ENCODE results near the gene NDUFA8.
A peak's percentile ranks its signal among the peaks of the same experiment; 100 is the strongest.

NDUFA8 gene

DNA sequence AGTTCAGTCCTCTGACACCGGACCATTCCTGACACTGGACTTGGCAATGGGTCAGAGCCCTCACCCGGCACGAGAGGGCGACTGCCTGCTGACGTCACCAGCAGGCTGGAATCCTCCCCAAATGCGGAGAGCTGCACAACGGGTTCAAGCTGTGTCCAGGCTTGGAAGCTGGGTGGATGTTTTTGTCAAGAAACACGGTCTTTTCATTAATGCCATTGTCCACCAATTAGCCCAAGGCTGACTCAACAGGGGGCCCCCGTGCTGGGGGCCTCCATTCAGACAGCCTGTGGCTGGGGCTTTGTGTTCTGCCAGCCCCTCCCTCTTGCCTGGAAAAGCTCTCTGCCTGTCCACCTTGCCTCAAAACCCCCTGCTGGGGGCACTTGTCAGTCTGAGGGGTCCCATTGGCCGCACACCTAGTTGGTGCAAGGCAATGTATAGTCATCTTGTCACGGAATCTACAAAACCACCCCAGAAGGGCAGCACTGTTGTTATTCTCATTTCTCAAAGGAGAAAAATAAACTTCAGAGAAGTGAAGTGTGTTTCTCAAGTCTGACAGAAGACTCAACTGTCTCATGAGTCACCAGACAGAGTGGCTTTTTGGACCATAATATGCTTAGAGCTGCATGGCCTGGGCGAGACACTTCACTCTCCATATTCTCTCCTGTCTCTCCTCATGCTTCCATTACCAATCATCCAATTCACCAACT, 24.6 kb downstream of the NDUFA8 start:
- DNase-seq: no peak

DNA sequence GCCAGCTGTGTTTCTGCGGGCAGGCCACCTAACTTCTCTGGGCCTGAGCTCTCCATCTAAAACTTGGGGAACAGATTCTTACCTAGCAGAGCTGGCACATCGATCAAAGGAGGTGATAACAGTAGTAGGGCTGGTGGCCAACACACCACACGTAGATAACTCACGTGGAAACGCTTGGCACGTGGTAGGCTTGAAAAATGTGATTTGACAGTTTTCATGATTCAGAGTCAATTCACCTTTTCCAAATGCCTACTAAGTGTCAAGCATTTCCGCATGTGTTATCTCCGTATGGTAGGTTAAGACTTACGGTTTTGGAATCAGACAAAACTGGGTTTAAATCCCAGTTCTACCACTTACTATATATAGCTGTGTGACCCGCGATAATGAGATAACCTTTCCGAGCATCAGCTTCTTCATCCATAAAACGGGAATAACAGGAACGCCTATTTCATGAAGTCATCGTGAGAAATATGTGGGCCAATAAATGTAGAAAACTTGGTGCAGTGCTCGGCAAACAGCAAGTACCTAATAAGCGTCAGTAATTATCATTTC, 25.5 kb downstream of the NDUFA8 start:
- DNase-seq: no peak

DNA sequence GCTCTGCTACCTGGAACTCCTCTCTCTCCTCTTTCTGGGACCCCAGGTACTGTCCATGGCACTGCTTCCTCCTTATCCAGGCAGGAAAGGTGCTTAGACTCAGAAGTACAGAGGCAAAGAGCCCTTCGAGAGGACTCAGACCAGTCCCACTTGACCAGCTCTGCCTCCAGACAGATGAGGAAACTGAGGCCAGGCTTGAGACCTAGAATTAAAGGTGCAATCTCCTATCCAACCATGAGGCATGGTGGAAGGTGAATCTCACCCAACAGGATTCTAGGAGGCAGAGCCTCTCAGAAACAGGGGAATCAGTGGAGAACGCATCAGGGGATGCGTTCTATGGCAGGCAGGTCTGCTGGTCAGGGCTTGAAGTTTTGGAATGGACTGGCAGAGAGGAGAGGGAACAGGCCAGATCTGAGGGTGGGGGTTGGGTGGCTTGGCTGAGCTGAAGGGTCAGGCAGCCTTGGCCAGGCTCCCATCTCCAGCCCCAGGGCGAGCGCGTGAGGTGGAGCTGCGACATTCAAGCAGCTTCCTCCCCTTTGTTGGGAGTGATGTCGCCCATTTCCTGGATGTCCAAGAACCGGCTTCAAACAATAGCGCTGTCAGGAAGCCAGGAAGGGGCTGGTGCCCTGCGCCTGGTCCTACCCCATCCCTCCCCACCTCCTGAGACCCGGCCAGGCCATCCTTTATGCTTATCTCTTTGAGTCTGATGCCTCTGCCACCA, 26.2 kb downstream of the NDUFA8 start:
- DNase-seq: no peak

DNA sequence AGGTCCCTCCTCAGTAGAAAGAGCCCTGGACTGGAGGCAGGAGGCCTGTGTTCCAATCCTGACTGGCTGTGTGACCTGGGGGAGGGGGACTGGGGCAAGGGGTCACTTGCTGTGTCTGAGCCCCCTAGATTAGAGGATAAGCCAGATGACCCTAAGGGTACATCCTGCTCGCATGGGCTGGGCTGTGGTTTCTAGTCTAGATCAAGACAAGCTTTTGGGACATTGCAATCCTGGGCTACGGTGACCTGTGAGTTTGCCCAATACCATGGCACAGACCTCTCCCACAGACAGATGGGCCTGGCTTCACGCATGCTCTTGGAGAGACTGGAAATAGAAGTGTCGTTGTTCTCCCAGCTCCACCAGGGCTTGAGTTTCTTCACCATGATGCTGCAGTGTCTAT, 27.0 kb downstream of the NDUFA8 start:
- no peak for DNase-seq

DNA sequence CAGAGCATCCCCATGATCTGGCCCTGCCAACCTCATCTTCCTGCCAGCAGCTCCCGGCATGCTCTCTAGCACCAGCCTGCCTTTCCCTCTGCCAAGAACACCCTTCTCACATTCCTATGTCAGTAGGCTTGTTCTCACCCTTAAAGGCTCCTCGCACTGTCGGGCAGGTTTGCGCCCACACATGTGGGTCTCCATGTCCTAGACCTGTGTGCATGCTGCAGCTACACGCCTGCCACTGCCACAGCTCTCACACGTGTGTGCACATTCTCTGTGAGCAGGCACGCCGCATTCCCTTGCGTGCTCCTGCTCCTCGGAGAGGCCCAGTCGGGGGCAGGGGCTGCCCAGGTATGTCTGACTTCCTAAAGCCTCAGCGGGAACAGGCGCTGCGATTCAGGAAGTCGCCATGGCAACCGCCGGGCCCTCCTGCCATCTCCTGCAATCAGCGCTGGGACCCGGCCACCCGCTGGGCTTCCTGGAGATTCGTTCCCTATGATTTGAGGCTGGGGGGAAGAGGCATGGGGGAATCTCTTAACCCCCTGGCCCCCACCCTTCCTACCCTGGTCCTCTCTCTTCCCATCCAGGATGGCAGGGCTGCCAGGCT, 28.1 kb downstream of the NDUFA8 start:
- DNase-seq: no peak

DNA sequence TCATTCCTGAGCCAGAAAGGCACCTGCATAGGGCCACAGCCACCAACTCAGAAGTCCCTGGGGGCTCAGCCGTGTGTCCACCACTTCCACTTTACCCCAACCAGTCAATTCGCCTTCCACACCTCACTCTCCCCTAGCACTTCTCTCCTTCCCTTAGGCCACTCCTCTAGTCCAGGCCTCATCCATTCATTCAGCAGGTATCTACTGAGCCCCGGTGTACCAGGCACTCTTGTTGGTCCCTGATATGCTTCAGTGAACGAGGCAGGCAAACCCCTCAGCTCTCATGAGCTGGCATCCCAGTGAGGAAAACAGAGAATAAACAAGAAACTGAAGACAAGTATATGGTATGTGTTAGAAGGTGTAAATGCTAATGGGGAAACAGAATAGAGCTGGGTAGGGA, 28.7 kb downstream of the NDUFA8 start:
- DNase-seq: no peak

DNA sequence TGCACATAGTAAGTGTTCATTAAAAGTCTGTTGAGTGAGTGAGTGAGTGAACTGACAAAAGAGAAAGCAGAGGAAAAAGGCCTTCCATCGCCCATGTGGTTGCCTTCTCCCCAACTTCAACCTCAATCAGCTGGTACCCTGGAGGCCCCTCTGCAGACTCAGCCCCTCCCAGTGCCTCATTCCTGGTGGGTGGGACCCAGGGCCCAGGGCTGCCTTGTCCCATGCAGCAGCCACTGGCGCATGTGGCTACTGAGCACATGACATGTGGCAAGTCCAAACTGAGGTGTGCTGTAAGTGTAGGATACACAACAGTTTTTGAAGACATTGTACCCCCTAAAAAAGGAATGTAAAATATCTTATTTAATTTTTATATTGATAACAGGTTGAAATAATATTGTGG, 29.6 kb downstream of the NDUFA8 start:
- DNase-seq: no peak

DNA sequence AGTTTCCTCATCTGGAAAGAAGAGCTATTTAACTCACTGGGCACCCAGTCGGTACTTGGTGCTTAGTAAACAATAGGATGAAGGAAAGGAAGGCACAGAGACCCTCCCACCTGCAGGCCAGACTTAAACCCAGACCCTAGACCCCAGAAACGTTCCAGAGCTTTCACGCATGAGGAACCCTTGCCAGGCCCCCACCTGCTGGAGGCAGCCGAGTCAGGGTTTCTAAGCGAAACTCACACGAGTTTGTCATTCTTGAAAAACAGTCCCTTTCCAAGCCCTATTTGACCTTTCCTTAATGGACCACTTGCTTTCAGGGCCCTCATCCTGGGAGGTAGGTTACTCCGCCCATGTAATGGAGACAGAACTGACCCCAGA, 30.6 kb downstream of the NDUFA8 start:
- DNase-seq: no peak

DNA sequence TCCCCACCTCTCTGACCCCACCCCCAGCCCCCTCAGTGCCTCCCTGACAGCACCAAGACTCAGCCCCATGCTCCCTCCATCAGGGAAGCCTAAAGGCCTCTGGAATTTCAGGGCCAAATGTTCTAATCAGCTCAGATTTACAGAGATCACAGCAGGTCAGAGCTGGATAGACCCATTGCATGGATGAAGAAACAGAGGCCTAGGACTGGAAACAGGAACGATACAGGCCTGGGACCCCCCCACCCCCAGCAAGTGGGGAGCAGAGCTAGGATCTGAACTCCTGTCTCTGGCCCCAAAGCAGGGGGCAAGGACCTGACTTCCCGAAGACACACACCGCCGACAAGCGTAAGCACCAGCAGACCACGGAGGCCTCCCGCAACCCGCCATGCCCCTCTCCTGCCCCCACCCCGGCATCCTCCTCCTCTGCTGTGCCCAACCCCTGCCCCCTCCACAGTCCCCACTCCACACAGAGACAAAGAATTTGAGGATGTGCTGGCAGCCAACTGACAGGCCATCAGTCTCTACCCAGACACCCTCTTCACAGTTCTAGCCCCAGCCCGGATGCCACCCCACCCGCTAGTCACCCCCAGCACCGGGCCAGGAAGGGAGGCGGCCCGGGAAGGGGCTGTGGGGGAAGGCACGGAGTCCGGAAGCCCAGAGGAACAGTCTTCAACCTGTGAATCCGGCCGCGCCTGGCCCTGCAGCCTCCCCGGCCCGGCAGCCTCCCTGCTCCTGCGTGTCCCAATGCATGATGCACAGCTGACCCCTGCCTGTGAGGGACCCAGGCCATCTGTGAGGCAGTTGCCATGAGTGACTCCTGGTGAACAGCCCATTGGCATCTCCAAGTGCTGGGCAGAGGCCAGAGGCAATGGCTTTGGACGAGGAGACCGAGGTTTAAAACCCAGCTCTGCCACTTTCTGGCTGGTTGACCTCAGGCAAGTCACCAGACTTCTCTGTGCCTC, 31.3 kb downstream of the NDUFA8 start:
- peak in 1 of 4 experiments; percentile 14 for DNase-seq

DNA sequence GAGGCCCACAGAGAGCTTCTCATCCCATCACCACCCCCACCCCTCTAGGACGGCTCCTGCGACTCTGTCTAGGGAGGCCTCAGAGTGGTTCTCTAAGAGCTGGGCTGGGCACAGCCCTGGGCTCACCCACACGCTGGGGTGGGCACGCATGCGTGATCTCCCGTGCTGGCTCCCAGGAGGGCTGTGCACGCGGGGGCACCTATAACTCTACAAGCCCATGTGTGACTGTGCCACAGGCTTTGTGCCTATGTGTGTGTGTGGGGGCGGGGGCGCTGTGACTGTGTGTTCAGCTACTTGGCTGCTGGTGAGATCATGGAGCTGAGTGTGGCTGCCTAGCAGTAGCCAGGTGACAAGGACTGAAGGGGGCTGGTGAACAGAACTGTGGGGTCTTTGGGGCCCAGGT, 32.2 kb downstream of the NDUFA8 start:
- no peak for DNase-seq

DNA sequence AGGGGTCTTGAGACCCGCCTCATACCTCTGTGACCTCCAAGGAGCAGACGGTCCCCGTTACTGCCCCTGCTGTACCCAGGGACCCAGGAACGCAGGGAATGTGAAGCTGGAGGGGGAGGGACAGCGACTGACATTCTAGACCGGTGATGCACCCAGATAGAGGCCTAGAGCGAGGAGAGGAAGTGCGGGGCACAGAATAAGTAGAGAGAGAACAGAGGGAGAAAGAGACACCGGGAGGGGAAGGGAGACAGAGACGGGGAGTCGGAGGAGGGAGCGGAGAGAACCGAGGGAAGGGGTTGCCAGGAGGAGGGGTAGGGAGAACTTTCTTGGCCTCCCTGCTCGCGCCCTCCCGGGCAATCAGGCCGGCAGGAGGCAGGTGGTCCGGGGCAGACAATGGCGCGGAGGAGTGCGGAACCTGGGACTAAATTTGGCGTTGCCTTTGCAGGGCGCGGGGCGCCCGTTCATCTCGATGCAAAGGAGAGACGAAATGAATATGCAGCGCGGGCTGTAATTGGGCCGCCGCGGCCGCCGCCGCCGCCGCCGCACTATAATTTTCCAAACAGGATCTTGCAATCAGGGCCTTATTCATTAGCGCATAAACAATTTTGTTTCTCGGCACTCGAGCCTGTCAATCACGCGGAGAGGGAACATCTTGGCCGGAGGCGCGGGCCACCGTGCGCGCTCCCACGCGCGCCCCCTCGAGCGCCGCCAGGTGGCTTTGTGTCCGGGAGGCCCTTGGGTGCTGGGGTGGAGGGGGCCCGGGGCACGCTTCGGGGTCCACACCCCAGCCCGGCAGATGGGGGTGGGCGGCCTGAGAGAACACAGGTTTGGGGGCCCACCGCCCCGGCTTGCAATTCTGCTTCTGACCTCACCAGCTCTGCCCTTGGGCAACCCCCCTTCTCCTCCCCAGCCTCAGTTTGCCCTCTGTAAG, 33.0 kb downstream of the NDUFA8 start:
- DNase-seq: no peak

DNA sequence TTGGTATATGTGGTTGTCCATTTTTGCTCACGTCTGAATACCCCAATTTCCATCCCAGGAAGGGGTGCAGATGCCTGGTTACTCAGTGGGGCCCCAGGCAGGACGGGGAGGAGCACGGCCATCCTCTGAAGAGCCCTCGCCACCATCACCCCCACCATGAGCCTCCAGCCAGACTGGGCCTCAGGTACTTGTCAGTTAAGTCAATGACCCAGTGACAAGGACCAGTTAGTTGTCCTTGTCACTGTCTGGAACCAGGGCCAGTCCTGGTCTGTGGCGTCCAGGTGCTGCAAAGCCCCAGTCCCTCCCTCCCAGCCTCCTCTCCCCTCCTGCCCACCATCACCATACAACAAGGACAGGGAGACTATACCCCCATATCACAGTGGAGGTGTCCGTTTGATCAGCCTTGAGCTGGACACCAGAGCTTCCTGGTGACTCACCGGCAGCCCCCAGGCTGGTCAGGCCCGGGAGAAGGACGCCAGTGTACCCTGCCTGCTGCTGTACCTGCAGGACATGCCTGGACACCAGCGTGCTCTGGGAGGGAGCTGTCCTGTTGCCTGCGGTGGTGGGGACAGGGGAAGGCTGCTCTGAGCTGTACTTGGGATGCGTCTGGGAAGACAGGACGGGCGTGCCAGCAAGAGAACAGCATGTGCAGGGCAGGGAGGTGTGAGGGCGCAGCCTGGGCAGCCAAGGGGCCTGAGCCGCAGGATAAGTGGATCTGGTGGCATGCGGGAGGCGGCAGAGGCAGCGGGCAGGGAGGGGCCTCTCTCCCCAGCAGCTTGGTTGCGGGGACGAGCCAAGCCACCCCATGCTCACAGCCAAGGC, 33.9 kb downstream of the NDUFA8 start:
- no peak for DNase-seq

DNA sequence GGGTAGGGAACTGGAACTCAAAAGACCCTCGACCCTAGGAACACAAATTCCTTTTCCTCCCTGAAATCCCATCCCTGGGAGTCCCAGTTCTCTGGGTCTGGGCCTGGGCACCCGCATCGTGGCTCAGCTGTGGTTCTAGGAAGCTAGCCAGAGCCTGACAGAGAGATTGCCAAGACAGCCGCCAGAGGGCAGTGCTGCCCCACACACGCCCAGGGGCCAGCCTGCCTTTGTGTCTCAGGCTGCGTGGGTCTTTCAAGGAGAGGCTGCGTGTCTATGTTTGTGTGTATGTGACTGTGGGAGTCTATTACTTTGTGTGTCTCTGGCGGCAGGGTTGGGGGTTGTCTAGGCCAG, 34.4 kb downstream of the NDUFA8 start:
- peak; percentile 50 to 75 (median 60) for DNase-seq

DNA sequence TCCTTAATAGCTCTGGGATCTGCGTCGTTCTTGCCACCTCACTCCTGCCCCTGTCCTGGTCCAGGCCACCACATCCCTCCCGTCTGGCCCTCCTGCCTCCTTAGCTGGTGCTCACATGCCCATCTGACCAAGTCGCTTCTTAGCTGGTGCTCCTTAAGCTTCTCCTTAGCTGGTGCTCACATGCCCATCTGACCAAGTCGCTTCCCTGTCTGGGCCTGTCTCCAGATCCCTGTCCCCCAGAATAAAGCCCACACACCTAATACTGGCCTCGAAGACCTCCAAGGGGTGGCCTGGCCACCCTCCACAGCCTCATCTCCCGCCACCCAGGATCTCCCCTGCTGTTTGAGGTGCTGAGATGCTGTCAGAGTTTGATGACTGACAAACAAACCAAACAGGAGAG, 35.1 kb downstream of the NDUFA8 start:
- DNase-seq: no peak

DNA sequence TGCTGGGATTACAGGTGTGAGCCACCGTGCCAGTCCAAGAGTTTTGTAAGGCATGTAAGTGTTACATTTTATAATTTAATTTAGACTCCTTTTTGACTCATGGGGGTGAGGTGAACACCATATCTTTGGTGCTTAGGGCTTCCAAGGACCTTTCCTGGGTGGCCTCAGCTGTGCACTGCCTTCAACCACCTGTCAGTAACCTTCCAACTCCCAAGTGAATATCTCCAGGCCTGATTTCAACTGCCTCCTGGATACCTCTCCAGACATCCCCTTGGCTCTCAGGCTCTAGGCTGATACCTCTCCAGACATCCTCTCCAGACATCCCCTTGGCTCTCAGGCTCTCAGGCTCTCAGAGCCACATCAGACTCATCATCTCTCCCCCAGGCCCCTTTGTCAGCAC, 35.5 kb downstream of the NDUFA8 start:
- DNase-seq: no peak

DNA sequence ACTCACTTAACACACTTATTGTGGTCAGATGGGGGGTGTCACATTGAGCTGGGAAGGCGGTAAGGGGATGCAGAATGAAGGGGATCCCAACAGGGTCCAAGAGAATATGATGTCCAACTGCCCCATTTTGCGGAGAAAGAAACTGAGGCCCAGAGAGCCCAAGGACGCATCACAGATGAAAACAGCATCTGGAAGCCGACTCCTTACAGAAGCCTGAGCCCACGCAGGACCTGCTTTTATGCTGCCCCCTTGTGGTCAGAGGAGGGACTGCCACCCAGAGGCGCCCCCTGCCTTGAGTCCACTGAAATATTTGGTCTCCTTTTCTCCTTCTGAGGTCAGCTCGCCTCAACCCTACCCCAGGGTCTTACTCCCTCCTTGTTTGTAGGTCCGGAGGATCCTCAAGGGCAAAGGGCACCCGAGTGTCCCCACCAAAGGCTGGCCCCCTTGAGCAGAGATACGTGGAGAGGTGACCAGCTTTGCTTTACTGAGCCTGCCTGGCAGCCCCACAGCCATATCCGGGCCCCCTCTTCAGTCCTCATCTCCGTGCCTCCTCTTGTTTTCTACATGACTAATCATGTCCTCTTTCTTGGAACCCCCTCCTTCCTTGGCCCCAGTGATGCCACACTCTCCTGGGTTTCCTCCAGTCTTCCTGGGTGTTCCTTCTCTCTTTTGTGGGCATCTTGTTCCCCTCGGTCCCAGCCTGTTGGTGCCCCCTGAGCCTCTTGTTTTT, 36.5 kb downstream of the NDUFA8 start:
- peak; percentile 51 to 67 (median 58) for DNase-seq

DNA sequence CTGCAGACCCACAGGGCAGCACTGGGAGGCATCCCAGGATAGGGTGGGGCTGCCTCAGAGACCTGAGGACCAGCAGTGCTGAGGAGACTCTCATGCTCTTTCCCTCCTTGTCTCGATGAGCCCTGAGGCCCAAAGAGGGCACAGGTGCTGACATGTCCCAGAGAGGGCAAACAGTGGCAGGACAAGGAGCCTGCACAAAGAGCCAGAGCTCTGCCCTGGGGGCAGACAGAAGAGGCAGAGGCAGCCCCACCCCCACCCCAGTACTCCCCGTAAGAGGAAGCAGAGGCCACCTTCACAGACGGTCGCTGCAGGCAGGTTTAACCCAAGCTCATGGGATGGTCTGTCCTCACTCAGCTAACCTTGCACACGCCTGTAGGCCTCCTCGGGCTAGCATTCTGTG, 37.1 kb downstream of the NDUFA8 start:
- DNase-seq: no peak

DNA sequence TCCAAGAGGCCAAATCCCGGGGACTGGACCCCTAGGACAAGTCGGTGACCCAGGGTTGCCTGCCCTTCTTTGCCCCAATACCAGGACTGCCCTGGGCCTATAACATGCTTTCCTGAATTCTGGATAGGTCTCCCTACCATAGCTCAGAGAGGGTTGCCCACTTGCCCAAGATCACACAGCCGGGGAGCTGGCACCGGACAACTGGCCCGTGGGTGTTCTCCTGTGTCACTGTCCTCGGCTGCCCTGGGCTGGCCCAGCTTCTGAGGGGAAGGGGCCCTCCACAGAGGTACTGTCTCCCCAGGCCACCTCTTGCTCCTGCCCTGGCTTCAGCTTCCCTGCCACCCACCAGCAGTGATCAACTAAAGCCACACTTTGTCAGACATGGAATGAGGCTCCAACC, 37.6 kb downstream of the NDUFA8 start:
- DNase-seq: no peak

DNA sequence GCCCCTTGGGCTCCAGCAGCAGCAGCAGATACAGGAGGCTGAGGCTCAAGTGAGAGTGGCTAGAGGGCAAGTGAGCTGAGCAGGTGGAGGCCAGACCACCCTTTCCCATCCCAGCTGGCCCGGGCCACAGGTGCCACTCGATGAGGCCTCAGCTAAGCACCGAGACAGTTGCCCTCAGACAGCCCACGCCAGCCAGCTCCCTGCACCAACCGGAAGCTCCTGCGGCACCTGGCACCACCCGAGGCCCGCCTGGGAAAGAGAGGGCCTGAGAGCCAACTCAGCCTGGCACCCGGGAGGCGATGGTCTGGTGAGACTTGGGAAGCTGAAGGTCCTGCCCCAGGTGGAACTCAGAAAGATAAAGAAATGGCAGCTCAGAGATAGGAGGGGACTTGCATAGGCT, 38.2 kb downstream of the NDUFA8 start:
- DNase-seq: no peak

Data from activated naive CD4-positive, alpha-beta T cell (primary cell).